ENCODE measurements around the gene BDH1. TPM values are rescaled to one million over a fixed set of nuclear protein-coding genes. Genes with fewer than 3 reads are reported as not detected.

The BDH1 gene
- total RNA-seq, 1 donor from 2014 or later = 1.5 TPM

DNA sequence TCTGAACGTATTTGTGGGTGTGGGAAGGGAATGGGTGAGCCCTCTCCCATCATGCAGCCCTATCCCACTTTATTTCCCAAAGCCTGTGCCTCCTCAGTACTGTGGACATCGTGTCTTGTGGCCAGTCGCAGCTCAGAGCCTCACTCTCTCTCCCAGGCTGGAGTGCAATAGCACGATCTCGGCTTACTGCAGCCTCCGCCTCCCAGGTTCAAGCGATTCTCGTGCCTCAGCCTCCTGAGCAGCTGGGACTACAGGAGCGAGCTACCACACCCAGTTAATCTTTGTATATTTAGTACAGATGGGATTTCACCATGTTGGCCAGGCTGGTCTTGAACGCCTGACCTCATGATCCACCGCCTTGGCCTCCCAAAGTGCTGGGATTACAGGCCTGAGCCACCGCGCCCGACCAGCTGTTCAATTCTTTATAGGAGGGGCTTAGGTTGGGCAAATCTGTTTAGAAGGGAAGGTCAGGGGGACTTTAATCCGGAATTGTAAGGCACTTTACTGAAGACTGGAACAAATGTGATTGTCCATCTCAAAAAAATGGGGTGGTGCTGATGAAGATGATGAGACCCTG, 42.7 kb upstream of the BDH1 start:
- no peak overlapping the region for H3K4me3 ChIP-seq (ENCODE audit: insufficient read depth, low read depth, low read length)
- H3K79me2 ChIP-seq (ENCODE audit: insufficient read depth, low read length) = no peaks in the 10 kb centered on the region
- peaks cover 10% of the 10 kb centered on the region for H3K4me1 ChIP-seq (ENCODE audit: insufficient read depth, low read length)
- no peak for DNase-seq (ENCODE audit: low read depth)
- Mint-ChIP-seq H3K4me3 (ENCODE audit: unreplicated experiment) (no peak overlapping the region), H3K27me3 (ENCODE audit: low read depth, unreplicated experiment) (peaks cover 6% of the 10 kb centered on the region), H3K9me3 (ENCODE audit: unreplicated experiment) (no peaks in the 10 kb centered on the region), H3K36me3 (ENCODE audit: low read depth, unreplicated experiment) (peaks cover 7% of the 10 kb centered on the region), H3K27ac (ENCODE audit: unreplicated experiment) (no peak overlapping the region), H3K4me1 (ENCODE audit: low read depth, unreplicated experiment) (peaks cover 6% of the 10 kb centered on the region)
- H2AFZ ChIP-seq (ENCODE audit: low read depth, low read length) = no peak overlapping the region
- no peak overlapping the region for H3K27ac ChIP-seq (ENCODE audit: low read depth, low read length)
- TF ChIP-seq, protein P1, sequence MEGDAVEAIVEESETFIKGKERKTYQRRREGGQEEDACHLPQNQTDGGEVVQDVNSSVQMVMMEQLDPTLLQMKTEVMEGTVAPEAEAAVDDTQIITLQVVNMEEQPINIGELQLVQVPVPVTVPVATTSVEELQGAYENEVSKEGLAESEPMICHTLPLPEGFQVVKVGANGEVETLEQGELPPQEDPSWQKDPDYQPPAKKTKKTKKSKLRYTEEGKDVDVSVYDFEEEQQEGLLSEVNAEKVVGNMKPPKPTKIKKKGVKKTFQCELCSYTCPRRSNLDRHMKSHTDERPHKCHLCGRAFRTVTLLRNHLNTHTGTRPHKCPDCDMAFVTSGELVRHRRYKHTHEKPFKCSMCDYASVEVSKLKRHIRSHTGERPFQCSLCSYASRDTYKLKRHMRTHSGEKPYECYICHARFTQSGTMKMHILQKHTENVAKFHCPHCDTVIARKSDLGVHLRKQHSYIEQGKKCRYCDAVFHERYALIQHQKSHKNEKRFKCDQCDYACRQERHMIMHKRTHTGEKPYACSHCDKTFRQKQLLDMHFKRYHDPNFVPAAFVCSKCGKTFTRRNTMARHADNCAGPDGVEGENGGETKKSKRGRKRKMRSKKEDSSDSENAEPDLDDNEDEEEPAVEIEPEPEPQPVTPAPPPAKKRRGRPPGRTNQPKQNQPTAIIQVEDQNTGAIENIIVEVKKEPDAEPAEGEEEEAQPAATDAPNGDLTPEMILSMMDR (IDR thresholded peaks at IDR 0.05; ENCODE audit: insufficient read depth, low read depth, low read length) = no peak
- TF ChIP-seq EZH2 (IDR thresholded peaks at IDR 0.05; ENCODE audit: insufficient read depth, low read length) = no peak
- no peak overlapping the region for H3K9ac ChIP-seq (ENCODE audit: low read length)
- no peaks in the 10 kb centered on the region for H3K27me3 ChIP-seq (ENCODE audit: insufficient read depth, low read length)
- H4K20me1 ChIP-seq (ENCODE audit: insufficient read depth, low read length) = no peaks in the 10 kb centered on the region
- peak overlapping the region; percentile 92 for H3K4me2 ChIP-seq (ENCODE audit: low read length)
- no peak for FAIRE-seq
- H3K9me3 ChIP-seq (ENCODE audit: insufficient read depth, low read depth, low read length) = no peaks in the 10 kb centered on the region
- no peaks in the 10 kb centered on the region for H3K36me3 ChIP-seq (ENCODE audit: insufficient read depth, low read length)

DNA sequence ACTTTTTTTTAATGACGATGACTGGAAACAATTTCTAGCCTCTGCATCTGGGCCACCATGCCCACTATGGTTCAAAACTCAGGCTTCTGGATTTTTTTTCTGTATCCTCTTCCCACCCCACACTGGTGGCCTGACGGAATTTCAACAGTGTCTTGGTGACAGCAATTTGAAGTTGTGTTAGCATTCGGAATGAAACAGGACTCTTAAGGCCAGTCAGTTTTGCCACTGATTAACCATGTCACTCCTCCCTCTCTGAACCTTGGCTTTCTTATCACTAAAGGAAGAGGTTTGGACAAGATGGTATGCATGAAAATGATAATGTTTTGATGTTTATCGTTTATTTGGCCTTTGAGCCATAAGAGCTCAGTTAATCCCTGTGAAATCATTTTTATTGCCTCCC, 41.6 kb upstream of the BDH1 start:
- Histone ChIP-seq H3K4me2 (ENCODE audit: low read length) (no peak overlapping the region), H3K79me2 (ENCODE audit: insufficient read depth, low read length) (no peaks in the 10 kb centered on the region), H3K27me3 (ENCODE audit: insufficient read depth, low read length) (no peaks in the 10 kb centered on the region), H3K4me3 (ENCODE audit: insufficient read depth, low read depth, low read length) (no peak overlapping the region), H4K20me1 (ENCODE audit: insufficient read depth, low read length) (no peaks in the 10 kb centered on the region), H3K36me3 (ENCODE audit: insufficient read depth, low read length) (no peaks in the 10 kb centered on the region), H3K9me3 (ENCODE audit: insufficient read depth, low read depth, low read length) (no peaks in the 10 kb centered on the region), H3K9ac (ENCODE audit: low read length) (no peak overlapping the region), H2AFZ (ENCODE audit: low read depth, low read length) (no peak overlapping the region), H3K4me1 (ENCODE audit: insufficient read depth, low read length) (peaks cover 10% of the 10 kb centered on the region), H3K27ac (ENCODE audit: low read depth, low read length) (no peak overlapping the region)
- DNase-seq (ENCODE audit: low read depth) = no peak
- TF ChIP-seq, protein P1 (IDR thresholded peaks at IDR 0.05; ENCODE audit: insufficient read depth, low read depth, low read length) = no peak
- no peak for TF ChIP-seq EZH2 (IDR thresholded peaks at IDR 0.05; ENCODE audit: insufficient read depth, low read length)
- Mint-ChIP-seq H3K9me3 (ENCODE audit: unreplicated experiment) (no peaks in the 10 kb centered on the region), H3K4me3 (ENCODE audit: unreplicated experiment) (no peak overlapping the region), H3K27me3 (ENCODE audit: low read depth, unreplicated experiment) (peaks cover 6% of the 10 kb centered on the region), H3K27ac (ENCODE audit: unreplicated experiment) (no peak overlapping the region), H3K36me3 (ENCODE audit: low read depth, unreplicated experiment) (peaks cover 2% of the 10 kb centered on the region), H3K4me1 (ENCODE audit: low read depth, unreplicated experiment) (peaks cover 6% of the 10 kb centered on the region)
- no peak for FAIRE-seq

DNA sequence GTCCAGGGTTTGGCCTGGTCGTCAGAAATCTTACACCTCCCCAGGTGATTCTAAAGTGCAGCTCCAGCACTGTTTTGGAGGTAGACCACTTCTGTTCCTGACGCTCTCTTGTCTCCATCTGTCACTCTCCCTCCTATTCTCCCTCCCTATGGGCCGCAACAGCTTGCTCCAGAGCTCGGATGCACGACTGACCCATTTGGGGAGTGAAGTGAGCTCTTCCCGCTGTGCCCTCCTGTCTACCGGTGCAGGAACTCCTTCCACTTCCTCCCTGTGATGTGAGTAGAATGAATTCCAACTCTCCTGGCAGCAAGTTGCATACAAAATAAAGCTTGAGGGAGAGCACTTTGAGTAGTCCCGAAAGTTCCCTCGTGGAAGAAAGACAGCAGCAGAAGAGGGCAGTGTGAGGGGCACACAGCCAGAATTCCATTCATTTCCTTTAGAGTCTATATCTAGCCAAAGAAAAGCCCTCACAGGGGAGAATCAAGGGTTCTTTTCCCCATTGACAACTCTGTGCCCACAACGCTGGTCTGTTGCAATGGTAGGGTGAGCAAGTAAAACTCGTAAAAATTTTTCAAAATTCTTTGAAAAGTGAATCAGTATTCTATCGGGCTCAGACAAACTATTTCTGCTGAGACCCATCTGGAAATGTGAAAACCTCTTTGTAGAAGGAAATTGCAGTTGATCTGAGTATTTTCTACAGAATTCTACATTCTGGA, 39.9 kb upstream of the BDH1 start:
- H3K27ac ChIP-seq (ENCODE audit: low read depth, low read length) = no peak overlapping the region
- H3K9ac ChIP-seq (ENCODE audit: low read length) = no peak overlapping the region
- FAIRE-seq (no peak), DNase-seq (ENCODE audit: low read depth) (no peak)
- TF ChIP-seq, protein P1 (IDR thresholded peaks at IDR 0.05; ENCODE audit: insufficient read depth, low read depth, low read length) = no peak
- no peak for TF ChIP-seq EZH2 (IDR thresholded peaks at IDR 0.05; ENCODE audit: insufficient read depth, low read length)
- no peaks in the 10 kb centered on the region for H3K79me2 ChIP-seq (ENCODE audit: insufficient read depth, low read length)
- Mint-ChIP-seq H3K4me3 (ENCODE audit: unreplicated experiment) (no peak overlapping the region), H3K27me3 (ENCODE audit: low read depth, unreplicated experiment) (peaks cover 8% of the 10 kb centered on the region), H3K9me3 (ENCODE audit: unreplicated experiment) (no peaks in the 10 kb centered on the region), H3K4me1 (ENCODE audit: low read depth, unreplicated experiment) (peaks cover 6% of the 10 kb centered on the region), H3K27ac (ENCODE audit: unreplicated experiment) (no peak overlapping the region), H3K36me3 (ENCODE audit: low read depth, unreplicated experiment) (peaks cover 2% of the 10 kb centered on the region)
- no peak overlapping the region for H2AFZ ChIP-seq (ENCODE audit: low read depth, low read length)
- no peak overlapping the region for H3K4me2 ChIP-seq (ENCODE audit: low read length)
- H3K9me3 ChIP-seq (ENCODE audit: insufficient read depth, low read depth, low read length) = no peaks in the 10 kb centered on the region
- H3K4me3 ChIP-seq (ENCODE audit: insufficient read depth, low read depth, low read length) = no peak overlapping the region
- H3K36me3 ChIP-seq (ENCODE audit: insufficient read depth, low read length) = no peaks in the 10 kb centered on the region
- peaks cover 10% of the 10 kb centered on the region for H3K4me1 ChIP-seq (ENCODE audit: insufficient read depth, low read length)
- H3K27me3 ChIP-seq (ENCODE audit: insufficient read depth, low read length) = no peaks in the 10 kb centered on the region
- no peaks in the 10 kb centered on the region for H4K20me1 ChIP-seq (ENCODE audit: insufficient read depth, low read length)

Measured in astrocyte (in vitro differentiated cells and primary cell).